ENCODE results near the gene CORO2B.

DNA sequence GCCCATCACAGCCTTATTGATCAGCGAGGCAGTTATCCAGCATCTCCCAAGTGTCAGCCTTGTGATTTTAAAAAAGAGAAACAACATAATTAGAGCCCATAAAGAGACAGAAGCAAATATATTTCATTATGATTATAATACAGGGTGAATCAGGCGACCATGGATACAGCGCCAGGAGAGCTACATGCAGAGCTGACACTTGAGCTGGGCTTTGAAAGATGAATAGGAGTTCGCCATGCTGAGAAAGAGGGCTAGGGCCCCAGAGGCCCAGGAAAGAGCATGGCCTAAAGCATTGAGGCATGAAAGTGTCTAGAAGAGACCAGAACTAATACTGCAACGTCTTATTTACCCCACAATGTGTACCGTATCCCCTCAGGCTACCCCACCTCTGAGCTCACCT lies 4.2 kb upstream of the CORO2B start:
- no peak for TF ChIP-seq POLR2A (IDR thresholded peaks at IDR 0.05)
- TF ChIP-seq, protein P1, sequence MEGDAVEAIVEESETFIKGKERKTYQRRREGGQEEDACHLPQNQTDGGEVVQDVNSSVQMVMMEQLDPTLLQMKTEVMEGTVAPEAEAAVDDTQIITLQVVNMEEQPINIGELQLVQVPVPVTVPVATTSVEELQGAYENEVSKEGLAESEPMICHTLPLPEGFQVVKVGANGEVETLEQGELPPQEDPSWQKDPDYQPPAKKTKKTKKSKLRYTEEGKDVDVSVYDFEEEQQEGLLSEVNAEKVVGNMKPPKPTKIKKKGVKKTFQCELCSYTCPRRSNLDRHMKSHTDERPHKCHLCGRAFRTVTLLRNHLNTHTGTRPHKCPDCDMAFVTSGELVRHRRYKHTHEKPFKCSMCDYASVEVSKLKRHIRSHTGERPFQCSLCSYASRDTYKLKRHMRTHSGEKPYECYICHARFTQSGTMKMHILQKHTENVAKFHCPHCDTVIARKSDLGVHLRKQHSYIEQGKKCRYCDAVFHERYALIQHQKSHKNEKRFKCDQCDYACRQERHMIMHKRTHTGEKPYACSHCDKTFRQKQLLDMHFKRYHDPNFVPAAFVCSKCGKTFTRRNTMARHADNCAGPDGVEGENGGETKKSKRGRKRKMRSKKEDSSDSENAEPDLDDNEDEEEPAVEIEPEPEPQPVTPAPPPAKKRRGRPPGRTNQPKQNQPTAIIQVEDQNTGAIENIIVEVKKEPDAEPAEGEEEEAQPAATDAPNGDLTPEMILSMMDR (IDR thresholded peaks at IDR 0.05), result no peak

Measured in thyroid gland (tissue), 4 donors.